ENCODE results near the gene DNAJC30.

DNA sequence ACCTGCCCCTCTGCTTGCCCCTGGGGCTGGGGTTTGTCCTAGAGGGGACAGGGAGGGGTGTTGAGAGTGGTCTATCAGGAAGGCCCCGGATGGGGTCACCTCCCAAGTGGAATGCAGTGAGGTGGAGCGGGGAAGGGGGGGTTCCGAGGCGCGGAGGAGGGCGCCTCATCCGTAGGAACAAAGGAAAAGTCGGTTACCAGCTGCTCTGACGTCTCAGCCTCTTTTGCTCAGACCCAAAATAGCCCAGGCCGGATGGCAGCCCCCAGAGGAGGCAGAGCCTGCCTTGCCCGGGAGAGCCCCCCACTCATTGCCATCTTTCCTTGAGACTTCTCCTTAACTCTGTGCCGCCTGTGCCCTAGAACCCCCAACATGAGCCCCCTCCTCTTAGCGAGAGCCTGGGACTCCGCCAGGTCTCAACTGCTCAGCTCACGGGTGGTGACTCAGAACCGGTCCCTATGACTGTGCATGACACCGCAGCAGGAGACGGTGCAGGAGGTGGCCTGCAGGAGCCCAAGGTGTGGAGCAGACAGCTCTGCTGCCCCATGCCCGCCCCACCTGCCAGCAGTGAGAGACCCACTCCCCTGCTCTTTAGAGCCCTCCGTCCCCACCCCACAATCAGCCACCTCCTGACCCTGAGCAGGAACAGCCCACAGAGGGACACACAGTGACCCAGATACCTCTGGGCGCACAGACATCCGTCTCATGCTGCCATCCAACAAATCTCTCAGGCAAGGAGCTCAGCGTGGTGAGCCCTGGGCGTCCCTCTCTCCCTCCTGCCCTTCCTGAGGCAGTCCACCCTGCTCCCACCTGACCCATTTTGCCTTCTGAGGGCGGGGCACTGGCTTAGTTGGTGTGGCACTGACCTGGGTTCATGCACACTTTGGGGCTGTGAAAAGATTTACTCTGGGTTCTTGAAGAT, 23.1 kb upstream of the DNAJC30 start:
- TF ChIP-seq, protein P1, sequence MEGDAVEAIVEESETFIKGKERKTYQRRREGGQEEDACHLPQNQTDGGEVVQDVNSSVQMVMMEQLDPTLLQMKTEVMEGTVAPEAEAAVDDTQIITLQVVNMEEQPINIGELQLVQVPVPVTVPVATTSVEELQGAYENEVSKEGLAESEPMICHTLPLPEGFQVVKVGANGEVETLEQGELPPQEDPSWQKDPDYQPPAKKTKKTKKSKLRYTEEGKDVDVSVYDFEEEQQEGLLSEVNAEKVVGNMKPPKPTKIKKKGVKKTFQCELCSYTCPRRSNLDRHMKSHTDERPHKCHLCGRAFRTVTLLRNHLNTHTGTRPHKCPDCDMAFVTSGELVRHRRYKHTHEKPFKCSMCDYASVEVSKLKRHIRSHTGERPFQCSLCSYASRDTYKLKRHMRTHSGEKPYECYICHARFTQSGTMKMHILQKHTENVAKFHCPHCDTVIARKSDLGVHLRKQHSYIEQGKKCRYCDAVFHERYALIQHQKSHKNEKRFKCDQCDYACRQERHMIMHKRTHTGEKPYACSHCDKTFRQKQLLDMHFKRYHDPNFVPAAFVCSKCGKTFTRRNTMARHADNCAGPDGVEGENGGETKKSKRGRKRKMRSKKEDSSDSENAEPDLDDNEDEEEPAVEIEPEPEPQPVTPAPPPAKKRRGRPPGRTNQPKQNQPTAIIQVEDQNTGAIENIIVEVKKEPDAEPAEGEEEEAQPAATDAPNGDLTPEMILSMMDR (IDR thresholded peaks at IDR 0.05): no peak
- no peak for TF ChIP-seq POLR2A (IDR thresholded peaks at IDR 0.05)
